Measurements from ENCODE around the gene ARID1B.

- TF ChIP-seq BMI1 (IDR thresholded peaks at IDR 0.05; ENCODE audit: borderline replicate concordance) = no peak
- TF ChIP-seq CTCF (IDR thresholded peaks at IDR 0.05 in 2 of 3, conservative IDR thresholded peaks at IDR 0.05 in 1 of 3; ENCODE audit: control insufficient read depth in 2 of 3, extremely low read depth in 1 of 3, insufficient read depth in 1 of 3, low read depth in 3 of 3, low read length in 3 of 3) = no peak
- TF ChIP-seq CHD4 (IDR thresholded peaks at IDR 0.05) = no peak
- no peak for TF ChIP-seq RAD21 (IDR thresholded peaks at IDR 0.05; ENCODE audit: insufficient read depth, low read depth, low read length)
- TF ChIP-seq ZZZ3 (IDR thresholded peaks at IDR 0.05; ENCODE audit: control insufficient read depth, insufficient read length, low read depth) = no peak
- TF ChIP-seq POLR2A (IDR thresholded peaks at IDR 0.05; ENCODE audit: low read depth, low read length) = no peak
- no peak for TF ChIP-seq POLR2AphosphoS5 (IDR thresholded peaks at IDR 0.05; ENCODE audit: low read length)
- TF ChIP-seq FOXM1 (IDR thresholded peaks at IDR 0.05; ENCODE audit: low read depth, low read length) = no peak
- no peak for TF ChIP-seq MXI1 (IDR thresholded peaks at IDR 0.05; ENCODE audit: low read depth, low read length)
- TF ChIP-seq IRF3 (IDR thresholded peaks at IDR 0.05) = no peak
These were observed 55.1 kb downstream of the ARID1B start for GRCh38 chr6:156832231-156832647.

All from GM12878 (cell line).